Activated CD8-positive, alpha-beta T cell treated with anti-CD3 and anti-CD28 coated beads for 36 hours (primary cell): ENCODE data around the gene ATG4B. TPM values are rescaled to one million over a fixed set of nuclear protein-coding genes. Genes with fewer than 3 reads are reported as not detected.

ENCODE experiments used
- ATAC-seq: fragments of 200-7000 bp; cut with Tn5 transposase; one replicate; pipeline ENCODE4 v1.10.0; 2021; ENCODE audit warnings: mild to moderate bottlenecking, moderate library complexity
- CTCF ChIA-PET: fragments of 350-600 bp; sonication (Branson Sonifier 250); formaldehyde crosslinking; loops from one replicate; lab custom pipeline; 2021; ENCODE audit warnings: antibody characterized with exemption; lab: Charles Lee
- POLR2A ChIA-PET: fragments of 350-600 bp; sonication (Branson Sonifier 250); formaldehyde crosslinking; loops from one replicate; lab custom pipeline; 2021; ENCODE audit warnings: antibody characterized with exemption; lab: Charles Lee
- DNase-seq: peaks from one replicate; pipeline ENCODE4 v3.0.0-alpha.2; 2020
- H3K27ac Mint-ChIP-seq: one replicate; pipeline ENCODE4 v1.8.0; 2021; ENCODE audit warnings: mild to moderate bottlenecking, mixed read lengths
- H3K27me3 Mint-ChIP-seq: one replicate; pipeline ENCODE4 v1.8.0; 2021; ENCODE audit warnings: mixed read lengths
- H3K36me3 Mint-ChIP-seq: one replicate; pipeline ENCODE4 v1.8.0; 2021; ENCODE audit warnings: low read depth, mixed read lengths
- H3K4me1 Mint-ChIP-seq: one replicate; pipeline ENCODE4 v1.8.0; 2021; ENCODE audit warnings: low read depth, mixed read lengths
- H3K4me3 Mint-ChIP-seq: one replicate; pipeline ENCODE4 v1.8.0; 2021; ENCODE audit warnings: mild to moderate bottlenecking, moderate library complexity, mixed read lengths
- H3K9me3 Mint-ChIP-seq: one replicate; pipeline ENCODE4 v1.8.0; 2021; ENCODE audit warnings: mixed read lengths
- intact Hi-C: fragments of 100-400 bp; cut with micrococcal nuclease; formaldehyde crosslinking; loops from one replicate; pipeline ENCODE4 v1.10.0; 2022
- total RNA-seq, 2 experiments: library from RNA; stranded (reverse); gene quantifications; one replicate each; pipeline ENCODE4 v1.2.3, GENCODE V29; 2021
- TF ChIP-seq, protein P1 (sequence below): fragments of 200-600 bp; IDR thresholded peaks from one replicate; pipeline ENCODE4 v1.8.0; 2022; ENCODE audit warnings: antibody characterized with exemption, mild to moderate bottlenecking

ATG4B gene
- total RNA-seq, 2 experiments from 2014 or later, result 90.7 to 94.6 TPM

DNA sequence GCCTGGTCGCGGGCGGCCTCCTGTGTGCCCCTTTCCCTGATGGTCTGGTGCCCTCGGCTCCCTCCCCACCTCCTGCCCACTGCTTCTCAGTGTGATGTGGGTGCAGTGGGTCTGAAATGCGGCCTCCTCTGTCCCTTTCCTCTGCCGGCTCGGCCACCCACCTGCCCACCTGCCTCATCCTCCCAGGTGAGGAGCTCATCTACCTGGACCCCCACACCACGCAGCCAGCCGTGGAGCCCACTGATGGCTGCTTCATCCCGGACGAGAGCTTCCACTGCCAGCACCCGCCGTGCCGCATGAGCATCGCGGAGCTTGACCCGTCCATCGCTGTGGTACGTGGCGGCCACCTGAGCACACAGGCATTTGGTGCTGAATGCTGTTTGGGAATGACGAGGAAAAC, 30.9 kb downstream of the ATG4B start:
- Mint-ChIP-seq H3K4me3 (no peak overlapping the region), H3K9me3 (no peaks in the 10 kb centered on the region), H3K36me3 (peaks cover 13% of the 10 kb centered on the region), H3K27me3 (no peaks in the 10 kb centered on the region), H3K4me1 (peaks cover 15% of the 10 kb centered on the region), H3K27ac (no peak overlapping the region)
- TF ChIP-seq, protein P1, sequence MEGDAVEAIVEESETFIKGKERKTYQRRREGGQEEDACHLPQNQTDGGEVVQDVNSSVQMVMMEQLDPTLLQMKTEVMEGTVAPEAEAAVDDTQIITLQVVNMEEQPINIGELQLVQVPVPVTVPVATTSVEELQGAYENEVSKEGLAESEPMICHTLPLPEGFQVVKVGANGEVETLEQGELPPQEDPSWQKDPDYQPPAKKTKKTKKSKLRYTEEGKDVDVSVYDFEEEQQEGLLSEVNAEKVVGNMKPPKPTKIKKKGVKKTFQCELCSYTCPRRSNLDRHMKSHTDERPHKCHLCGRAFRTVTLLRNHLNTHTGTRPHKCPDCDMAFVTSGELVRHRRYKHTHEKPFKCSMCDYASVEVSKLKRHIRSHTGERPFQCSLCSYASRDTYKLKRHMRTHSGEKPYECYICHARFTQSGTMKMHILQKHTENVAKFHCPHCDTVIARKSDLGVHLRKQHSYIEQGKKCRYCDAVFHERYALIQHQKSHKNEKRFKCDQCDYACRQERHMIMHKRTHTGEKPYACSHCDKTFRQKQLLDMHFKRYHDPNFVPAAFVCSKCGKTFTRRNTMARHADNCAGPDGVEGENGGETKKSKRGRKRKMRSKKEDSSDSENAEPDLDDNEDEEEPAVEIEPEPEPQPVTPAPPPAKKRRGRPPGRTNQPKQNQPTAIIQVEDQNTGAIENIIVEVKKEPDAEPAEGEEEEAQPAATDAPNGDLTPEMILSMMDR, result no peak
- ChIA-PET POLR2A (no interaction called here), CTCF (interaction anchor here (1.7 kb wide), 1 partner anchor 9 kb away, joined by 4 read pairs; no protein-coding TSS in a partner anchor)
- intact Hi-C loops, result no loop called here
- DNase-seq (no peak), ATAC-seq (no peak)

- ATAC-seq, result no peak
- intact Hi-C loops, result no loop called here
- POLR2A ChIA-PET, result no interaction called here
- no peaks in the 10 kb centered on the region for H3K27me3 Mint-ChIP-seq
- H3K27ac Mint-ChIP-seq, result no peak overlapping the region
- H3K4me3 Mint-ChIP-seq, result no peak overlapping the region
- CTCF ChIA-PET, result interaction anchor here (1.7 kb wide), 1 partner anchor 10 kb away, joined by 4 read pairs; no protein-coding TSS in a partner anchor
- no peaks in the 10 kb centered on the region for H3K9me3 Mint-ChIP-seq
- DNase-seq, result no peak
- peaks cover 15% of the 10 kb centered on the region for H3K4me1 Mint-ChIP-seq
- TF ChIP-seq, protein P1, result no peak
- peaks cover 13% of the 10 kb centered on the region for H3K36me3 Mint-ChIP-seq
These were observed 31.3 kb downstream of the ATG4B start for GRCh38 chr2:241668839-241669238.

GRCh38 chr2:241670333-241671110, 33.0 kb downstream of the ATG4B start:
- intact Hi-C loops, result no loop called here
- Mint-ChIP-seq H3K36me3 (peaks cover 18% of the 10 kb centered on the region), H3K4me3 (no peak overlapping the region), H3K27ac (no peak overlapping the region), H3K4me1 (peaks cover 8% of the 10 kb centered on the region), H3K9me3 (no peaks in the 10 kb centered on the region), H3K27me3 (no peaks in the 10 kb centered on the region)
- ChIA-PET CTCF (no interaction called here), POLR2A (interaction anchor here (1.9 to 2.3 kb wide), 3 partner anchors 10 to 29 kb away, joined by 5 to 10 read pairs (median 6); partner anchors contain the start of gene DTYMK)
- DNase-seq (no peak), ATAC-seq (no peak)
- TF ChIP-seq, protein P1, result no peak

DNA sequence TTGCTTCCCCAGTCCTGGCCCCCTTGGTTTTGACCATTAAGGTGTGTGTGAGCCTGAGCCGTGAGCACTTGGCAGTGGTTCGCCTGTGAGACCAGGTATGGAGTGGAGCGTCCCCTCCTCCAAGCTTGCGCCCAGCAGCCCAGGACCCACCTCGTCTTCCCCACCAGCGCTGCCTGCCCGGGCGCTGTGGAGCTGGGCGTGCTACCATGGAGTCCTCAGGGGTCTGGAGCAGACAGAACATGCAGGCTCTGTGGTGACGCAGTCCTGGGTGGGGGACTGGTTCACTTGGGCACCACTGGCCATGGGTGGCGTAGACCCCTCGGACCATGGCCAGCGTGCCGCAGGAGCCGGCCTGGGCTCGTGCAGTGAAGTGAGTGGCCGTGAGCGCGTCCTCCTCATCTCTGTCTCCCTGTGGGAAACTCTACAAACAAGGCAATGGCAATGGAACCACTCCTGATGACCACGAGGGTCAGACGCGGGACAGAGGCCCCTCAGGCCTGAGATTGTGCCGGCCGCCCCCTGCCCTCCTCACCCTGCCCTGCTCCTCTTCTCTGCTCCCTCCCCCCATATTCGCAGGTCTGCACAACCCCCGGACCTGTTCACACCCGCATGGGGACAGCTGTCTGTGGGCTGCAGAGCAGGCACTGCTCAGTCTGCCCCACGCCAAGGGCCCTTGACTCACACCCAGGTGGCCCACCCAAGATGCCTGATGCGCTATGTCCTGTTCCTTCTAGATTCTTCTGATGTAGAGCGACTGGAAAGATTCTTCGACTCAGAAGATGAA, 34.2 kb downstream of the ATG4B start:
- ChIA-PET CTCF (no interaction called here), POLR2A (interaction anchor here (1.9 to 2.3 kb wide), 3 partner anchors 8 to 30 kb away, joined by 5 to 10 read pairs (median 6); partner anchors contain the start of gene DTYMK)
- H3K9me3 Mint-ChIP-seq, result no peaks in the 10 kb centered on the region
- peaks cover 8% of the 10 kb centered on the region for H3K4me1 Mint-ChIP-seq
- H3K4me3 Mint-ChIP-seq, result no peak overlapping the region
- peaks cover 22% of the 10 kb centered on the region for H3K36me3 Mint-ChIP-seq
- H3K27me3 Mint-ChIP-seq, result no peaks in the 10 kb centered on the region
- intact Hi-C loops, result no loop called here
- no peak for ATAC-seq
- TF ChIP-seq, protein P1, result no peak
- DNase-seq, result no peak
- H3K27ac Mint-ChIP-seq, result no peak overlapping the region
